Kidney epithelial cell (primary cell): ENCODE measurements around the gene STX8. TPM values are rescaled to one million over a fixed set of nuclear protein-coding genes. Genes with fewer than 3 reads are reported as not detected.
"Not testable (repeated sequence)": the region's sequence is repeated elsewhere in the genome, so short reads cannot be mapped to it uniquely, and the experiment has no call there.

ENCODE experiments used
- DNase-seq: peaks from one replicate; pipeline ENCODE4 v3.0.0-alpha.2; 2010; ENCODE audit warnings: low read depth
- H3K27me3 ChIP-seq: 2 replicates; pipeline ENCODE4 v1.6.0; 2011; ENCODE audit warnings: low read length; ENCODE audit not compliant: control insufficient read depth, insufficient read depth
- H3K36me3 ChIP-seq: 2 replicates; pipeline ENCODE4 v1.5.1; 2011; ENCODE audit warnings: low read length; ENCODE audit not compliant: control insufficient read depth, insufficient read depth
- H3K4me3 ChIP-seq: 2 replicates; pipeline ENCODE4 v1.5.1; 2011; ENCODE audit warnings: low read depth, mild to moderate bottlenecking, control low read depth, low read length
- CTCF ChIP-seq: IDR thresholded peaks from 2 replicates; pipeline ENCODE4 v1.5.1; 2011; ENCODE audit warnings: mild to moderate bottlenecking, moderate library complexity, low read length, control low read depth, inconsistent platforms; ENCODE audit not compliant: insufficient read depth, poor library complexity, severe bottlenecking
- total RNA-seq: library from RNA; depleted of rRNA; stranded (reverse); fragments of >200 nt; gene quantifications from 2 replicates; pipeline ENCODE4 v1.2.3, GENCODE V29; 2015

Gene STX8
- total RNA-seq, 1 donor from 2014 or later, result 76.3 TPM

GRCh38 chr17:9381068-9381467 lies 194.6 kb downstream of the STX8 start:
- Histone ChIP-seq H3K36me3 (no peaks in the 10 kb centered on the region), H3K27me3 (no peaks in the 10 kb centered on the region), H3K4me3 (no peak overlapping the region)
- TF ChIP-seq CTCF, result no peak
- no peak for DNase-seq

- no peak for DNase-seq
- Histone ChIP-seq H3K36me3 (no peaks in the 10 kb centered on the region), H3K27me3 (no peaks in the 10 kb centered on the region), H3K4me3 (no peak overlapping the region)
- TF ChIP-seq CTCF, result no peak
Measured at GRCh38 chr17:9380361-9380760, 195.3 kb downstream of the STX8 start.

GRCh38 chr17:9376177-9376576 lies 199.4 kb downstream of the STX8 start:
- not testable (repeated sequence) for H3K4me3 ChIP-seq, H3K27me3 ChIP-seq, H3K36me3 ChIP-seq, DNase-seq

GRCh38 chr17:9371019-9371418 lies 204.6 kb downstream of the STX8 start:
- TF ChIP-seq CTCF, result no peak
- Histone ChIP-seq H3K36me3 (no peaks in the 10 kb centered on the region), H3K27me3 (no peaks in the 10 kb centered on the region), H3K4me3 (no peak overlapping the region)
- DNase-seq, result peak; percentile 87

GRCh38 chr17:9370467-9370866 lies 205.2 kb downstream of the STX8 start:
- H3K4me3 ChIP-seq, result no peak overlapping the region
- TF ChIP-seq CTCF, result no peak
- DNase-seq, result no peak
- no peaks in the 10 kb centered on the region for H3K36me3 ChIP-seq
- H3K27me3 ChIP-seq, result no peaks in the 10 kb centered on the region

- no peaks in the 10 kb centered on the region for H3K36me3 ChIP-seq
- TF ChIP-seq CTCF, result no peak
- DNase-seq, result no peak
- H3K4me3 ChIP-seq, result no peak overlapping the region
- H3K27me3 ChIP-seq, result no peaks in the 10 kb centered on the region
Measured at GRCh38 chr17:9368631-9369030, 207.0 kb downstream of the STX8 start.

- no peak overlapping the region for H3K4me3 ChIP-seq
- TF ChIP-seq CTCF, result no peak
- no peak for DNase-seq
- no peaks in the 10 kb centered on the region for H3K27me3 ChIP-seq
- H3K36me3 ChIP-seq, result no peaks in the 10 kb centered on the region
Measured at GRCh38 chr17:9367156-9367555, 208.5 kb downstream of the STX8 start.
